Tibial nerve (tissue), 4 donors: ENCODE measurements around the gene TNRC18.

Source experiments
- EP300 ChIP-seq, 2 donors: sonication (generic); formaldehyde crosslinking; IDR thresholded peaks; one replicate each; pipeline ENCODE4 v1.6.1; 2017; ENCODE audit warnings: antibody characterized with exemption in 2 of 2, mild to moderate bottlenecking in 1 of 2
- POLR2A ChIP-seq, 2 donors: fragments of 450-650 bp; IDR thresholded peaks; one replicate each; pipeline ENCODE4 v1.6.1; 2017; ENCODE audit warnings: antibody characterized with exemption in 2 of 2, mild to moderate bottlenecking in 2 of 2, moderate library complexity in 2 of 2
- TF ChIP-seq, protein P1 (sequence below), 5 experiments: fragments of 200-600 bp in 3 of 5; fragments of 450-650 bp in 2 of 5; sonication (generic) in 3 of 5; IDR thresholded peaks; one replicate each; pipeline ENCODE4 v1.5.1; 2016 to 2019; ENCODE audit warnings: antibody characterized with exemption in 5 of 5, mild to moderate bottlenecking in 3 of 5, moderate library complexity in 2 of 5

DNA sequence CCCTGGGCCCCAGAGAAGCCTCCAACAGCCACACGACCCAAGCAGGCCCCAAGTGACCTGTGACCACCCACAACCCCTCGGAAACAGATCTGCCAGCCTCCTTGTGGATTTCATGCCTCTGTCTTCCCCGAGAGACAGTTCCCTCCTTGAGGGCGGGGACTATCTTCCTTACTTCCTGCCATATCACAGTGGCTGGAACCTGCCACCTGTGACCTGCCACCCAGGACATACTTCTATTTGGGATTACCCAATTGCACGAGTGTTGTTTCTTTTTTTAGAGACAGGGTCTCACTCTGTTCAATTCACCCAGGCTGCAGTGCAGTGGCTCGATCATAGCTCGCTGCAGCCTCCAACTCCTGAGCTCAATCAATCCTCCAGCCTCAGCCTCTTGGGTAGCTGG, 25.9 kb downstream of the TNRC18 start:
- no peak for TF ChIP-seq POLR2A (IDR thresholded peaks at IDR 0.05)
- TF ChIP-seq, protein P1, sequence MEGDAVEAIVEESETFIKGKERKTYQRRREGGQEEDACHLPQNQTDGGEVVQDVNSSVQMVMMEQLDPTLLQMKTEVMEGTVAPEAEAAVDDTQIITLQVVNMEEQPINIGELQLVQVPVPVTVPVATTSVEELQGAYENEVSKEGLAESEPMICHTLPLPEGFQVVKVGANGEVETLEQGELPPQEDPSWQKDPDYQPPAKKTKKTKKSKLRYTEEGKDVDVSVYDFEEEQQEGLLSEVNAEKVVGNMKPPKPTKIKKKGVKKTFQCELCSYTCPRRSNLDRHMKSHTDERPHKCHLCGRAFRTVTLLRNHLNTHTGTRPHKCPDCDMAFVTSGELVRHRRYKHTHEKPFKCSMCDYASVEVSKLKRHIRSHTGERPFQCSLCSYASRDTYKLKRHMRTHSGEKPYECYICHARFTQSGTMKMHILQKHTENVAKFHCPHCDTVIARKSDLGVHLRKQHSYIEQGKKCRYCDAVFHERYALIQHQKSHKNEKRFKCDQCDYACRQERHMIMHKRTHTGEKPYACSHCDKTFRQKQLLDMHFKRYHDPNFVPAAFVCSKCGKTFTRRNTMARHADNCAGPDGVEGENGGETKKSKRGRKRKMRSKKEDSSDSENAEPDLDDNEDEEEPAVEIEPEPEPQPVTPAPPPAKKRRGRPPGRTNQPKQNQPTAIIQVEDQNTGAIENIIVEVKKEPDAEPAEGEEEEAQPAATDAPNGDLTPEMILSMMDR (IDR thresholded peaks at IDR 0.05) = no peak
- no peak for TF ChIP-seq EP300 (IDR thresholded peaks at IDR 0.05)
